Lung (tissue), 12 donors: Measurements from ENCODE around the gene CSH2. TPM values are rescaled to one million over a fixed set of nuclear protein-coding genes. Genes with fewer than 3 reads are reported as not detected.

ENCODE experiments used
- ATAC-seq: fragments of 200-7000 bp; cut with Tn5 transposase; one replicate; pipeline ENCODE4 v1.9.1; 2020; ENCODE audit warnings: moderate number of reproducible peaks; ENCODE audit not compliant: insufficient read depth, low FRiP score
- DNase-seq, 3 donors: peaks; one replicate each; pipeline ENCODE4 v3.0.0-alpha.2; 2013 to 2017
- H3K27ac ChIP-seq, 2 donors: one replicate each; pipeline ENCODE4 v1.5.1; 2013; ENCODE audit warnings: mild to moderate bottlenecking in 2 of 2, moderate library complexity in 2 of 2, control low read depth in 1 of 2, inconsistent platforms in 1 of 2, low read depth in 1 of 2, low read length in 1 of 2
- H3K27me3 ChIP-seq, 3 donors: one replicate each; pipeline ENCODE4 v1.5.1; 2013; ENCODE audit warnings: low read length in 2 of 3; ENCODE audit not compliant: control insufficient read depth in 3 of 3, insufficient read depth in 3 of 3
- H3K36me3 ChIP-seq, 4 donors: one replicate each; pipeline ENCODE4 v1.5.1; 2013; ENCODE audit warnings: low read length in 4 of 4, mild to moderate bottlenecking in 1 of 4, moderate library complexity in 1 of 4; ENCODE audit not compliant: control insufficient read depth in 4 of 4, insufficient read depth in 4 of 4
- H3K4me1 ChIP-seq, 5 donors: one replicate each; pipeline ENCODE4 v1.5.1; 2013; ENCODE audit warnings: low read length in 5 of 5, mild to moderate bottlenecking in 2 of 5, moderate library complexity in 1 of 5; ENCODE audit not compliant: control insufficient read depth in 5 of 5, insufficient read depth in 5 of 5
- H3K4me3 ChIP-seq: one replicate; pipeline ENCODE4 v1.5.1; 2013; ENCODE audit warnings: mild to moderate bottlenecking, control low read depth, moderate library complexity
- H3K9ac ChIP-seq, 2 donors: one replicate each; pipeline ENCODE4 v1.5.1; 2013; ENCODE audit warnings: low read length in 2 of 2, control low read depth in 1 of 2; ENCODE audit not compliant: insufficient read depth in 1 of 2
- H3K9me3 ChIP-seq, 4 donors: one replicate each; pipeline ENCODE4 v1.5.1; 2013; ENCODE audit warnings: low read length in 3 of 4, mild to moderate bottlenecking in 1 of 4, moderate library complexity in 1 of 4; ENCODE audit not compliant: control insufficient read depth in 4 of 4, insufficient read depth in 3 of 4
- CTCF ChIP-seq: IDR thresholded peaks from 2 replicates; pipeline ENCODE4 v1.5.1; 2012; ENCODE audit warnings: mild to moderate bottlenecking; ENCODE audit errors: control extremely low read depth, extremely low read depth
- WGBS, 2 donors: extraction: QIAGEN DNeasy Blood & Tissue Kit; methylation state at CpG; one replicate each; pipeline ENCODE4 v1.1.7; 2013; 5-methylcytosine and 5-hydroxymethylcytosine counted together
- polyA plus RNA-seq, 2 donors: library from polyadenylated mRNA; stranded (reverse); fragments of 200-250 nt; gene quantifications; one replicate each; pipeline ENCODE4 v1.2.1, GENCODE V29; 2013
- total RNA-seq, 2 donors: library from RNA; depleted of rRNA in 1 of 2; stranded (reverse); fragments of >200 nt in 1 of 2; gene quantifications; one replicate each; pipeline ENCODE4 v1.2.1, GENCODE V29; 2014 to 2021
- donor health status: control.
- donor health status: control.
- donor health status: Bipolar disorder and iron deficiency.
- donor health status: healthy.
- donor health status: DM: yes; HTN: yes; CAD: no.

Gene CSH2
- total and polyA plus RNA-seq, 4 donors: not detected

GRCh38 chr17:63842173-63842539, 31.3 kb downstream of the CSH2 start:
- 0 to 1% methylated on average over 23 to 36 of the region's 36 CpGs for WGBS, 2 donors
- H3K4me3 ChIP-seq: peak overlapping the region; percentile 75
- ATAC-seq: no peak
- DNase-seq: no peak
- no peaks in the 10 kb centered on the region for H3K27me3 ChIP-seq
- peak overlapping the region; percentile 63 to 75 for H3K9ac ChIP-seq
- peaks cover 0 to 5% (median 3%) of the 10 kb centered on the region in 4 donors for H3K36me3 ChIP-seq
- H3K4me1 ChIP-seq: peaks cover 17 to 56% (median 29%) of the 10 kb centered on the region in 5 donors
- peak overlapping the region; percentile 83 to 98 for H3K27ac ChIP-seq
- no peaks in the 10 kb centered on the region for H3K9me3 ChIP-seq
- no peak for TF ChIP-seq CTCF

DNA sequence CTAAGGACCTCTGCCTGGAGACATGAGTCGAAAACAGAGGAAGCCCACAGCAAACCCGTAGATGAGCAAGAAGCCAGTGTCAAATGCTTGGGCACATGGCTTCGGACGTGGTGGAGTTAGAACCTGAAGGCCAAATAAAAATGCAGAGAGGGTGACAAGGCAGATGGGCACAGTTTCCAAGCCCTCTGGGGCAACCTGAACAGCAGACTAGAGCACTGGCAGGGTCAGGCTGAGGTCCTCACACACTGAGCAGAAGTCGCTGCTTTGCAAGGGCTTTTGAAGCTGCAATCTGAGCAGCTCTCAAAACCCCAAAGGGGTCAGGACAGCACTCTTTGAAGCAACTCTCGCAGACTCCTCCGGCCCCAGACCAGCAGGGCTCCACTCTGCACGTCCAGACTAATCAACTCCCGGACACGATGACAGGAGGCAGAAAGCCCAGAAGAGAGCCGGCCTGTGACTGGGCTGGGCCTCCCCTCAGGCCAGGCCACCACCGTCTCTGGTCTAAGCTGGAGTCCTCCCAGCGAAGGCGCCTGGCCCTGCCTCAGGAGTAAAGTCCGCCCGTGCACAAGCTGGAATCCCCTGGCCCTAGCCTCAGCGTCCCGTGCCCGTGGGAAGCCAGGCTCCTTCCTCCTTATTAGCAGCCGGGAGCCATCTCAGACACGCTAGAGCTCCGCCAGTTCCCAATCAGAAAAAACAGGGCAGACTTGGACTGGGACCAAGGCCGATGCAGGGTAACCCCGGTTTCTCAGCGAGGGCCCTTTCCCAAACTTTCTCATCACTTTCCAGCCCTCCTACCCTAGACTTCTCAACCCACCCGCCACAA, 31.9 kb downstream of the CSH2 start:
- H3K27me3 ChIP-seq: no peaks in the 10 kb centered on the region
- WGBS, 2 donors: 4 to 7% methylated on average over 26 of the region's 26 CpGs
- no peak for ATAC-seq
- H3K36me3 ChIP-seq: peaks cover 3 to 10% (median 5%) of the 10 kb centered on the region in 4 donors
- H3K4me1 ChIP-seq: peaks cover 17 to 58% (median 29%) of the 10 kb centered on the region in 5 donors
- no peak for TF ChIP-seq CTCF
- peak overlapping the region; percentile 75 for H3K4me3 ChIP-seq
- peak overlapping the region; percentile 63 to 75 for H3K9ac ChIP-seq
- H3K9me3 ChIP-seq: no peaks in the 10 kb centered on the region
- peak; percentile 84 to 91 (median 90) for DNase-seq
- H3K27ac ChIP-seq: peak overlapping the region; percentile 83 to 98

DNA sequence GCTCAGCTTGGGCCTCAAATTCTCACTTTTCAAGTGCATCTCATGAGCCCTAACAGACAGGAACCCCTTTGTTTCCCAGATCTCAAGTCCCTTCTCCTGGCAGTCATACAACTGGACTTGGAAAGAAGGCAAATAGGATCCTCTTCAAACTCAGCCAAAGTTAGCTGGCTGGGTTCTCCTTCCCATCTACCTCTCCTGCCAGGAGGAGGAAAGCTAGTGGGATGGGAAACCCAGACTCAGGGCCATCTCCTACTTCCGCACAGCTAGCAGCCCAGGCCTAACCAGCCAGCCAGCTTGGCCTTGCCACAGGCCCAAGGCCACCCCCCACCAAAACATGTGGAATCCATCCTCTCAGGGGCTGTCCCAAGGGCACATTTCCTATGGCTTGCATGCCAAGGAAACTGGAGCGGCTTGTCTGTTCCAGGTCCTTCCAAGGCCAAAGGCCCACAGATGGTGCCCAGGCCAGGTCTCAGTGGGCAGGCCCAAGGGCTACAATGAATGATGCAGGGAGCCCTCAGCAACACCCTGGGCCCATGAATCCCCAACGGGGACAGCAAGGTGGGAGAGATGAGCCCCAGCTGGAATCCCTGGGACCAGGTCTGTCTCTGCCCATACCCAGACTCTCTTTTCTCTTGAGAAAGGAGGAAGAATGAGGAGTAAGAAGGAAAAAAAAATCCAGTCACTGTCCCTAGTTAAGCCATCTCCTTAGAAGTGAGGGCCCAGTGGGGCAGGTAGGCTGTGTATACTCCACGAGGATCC, 32.7 kb downstream of the CSH2 start:
- DNase-seq (peak in 2 of 3 donors; percentile 44 to 54), ATAC-seq (no peak)
- 55 to 76% methylated on average over 4 of the region's 4 CpGs for WGBS, 2 donors
- no peak for TF ChIP-seq CTCF
- Histone ChIP-seq H3K4me1 (peaks cover 17 to 58% (median 29%) of the 10 kb centered on the region in 5 donors), H3K9me3 (no peaks in the 10 kb centered on the region), H3K4me3 (no peak overlapping the region), H3K9ac (peak overlapping the region in 1 of 2 donors; percentile 75), H3K36me3 (peaks cover 3 to 14% (median 7%) of the 10 kb centered on the region in 4 donors), H3K27ac (peak overlapping the region; percentile 83 to 98), H3K27me3 (no peaks in the 10 kb centered on the region)
